PC-9 (cell line): ENCODE data around the gene SUMF1. TPM values are rescaled to one million over a fixed set of nuclear protein-coding genes. Genes with fewer than 3 reads are reported as not detected.

ENCODE experiments used
- BruUV-seq: library from RNA; stranded (reverse); fragments of 400-500 nt; replicated peaks from 2 replicates; lab custom pipeline; 2021; lab: Mats Ljungman, UMichigan
- CTCF ChIA-PET: fragments of 300-600 bp; sonication (Branson Sonifier 250); formaldehyde crosslinking; loops from one replicate; lab custom pipeline; 2022; ENCODE audit warnings: antibody characterized with exemption; lab: Charles Lee
- POLR2A ChIA-PET: fragments of 300-600 bp; sonication (Branson Sonifier 250); formaldehyde crosslinking; loops from one replicate; lab custom pipeline; 2022; ENCODE audit warnings: antibody characterized with exemption; ENCODE audit not compliant: unreplicated experiment; lab: Charles Lee
- DNase-seq, 2 experiments: peaks; one replicate each; pipeline versions ENCODE4 v3.0.0 to v3.0.0-alpha.2; 2015 to 2022; ENCODE audit warnings: mixed read lengths in 1 of 2
- H2AFZ ChIP-seq: fragments of 200-600 bp; sonication (generic); 2 replicates; pipeline ENCODE4 v1.8.1; 2017; ENCODE audit warnings: antibody characterized with exemption
- H3F3A ChIP-seq: fragments of 200-600 bp; sonication (generic); 2 replicates; pipeline ENCODE4 v1.8.1; 2017; ENCODE audit warnings: antibody characterized with exemption, mild to moderate bottlenecking, low read depth; ENCODE audit not compliant: insufficient read depth
- H3K27ac ChIP-seq: fragments of 200-600 bp; sonication (generic); 2 replicates; pipeline ENCODE4 v1.6.1; 2016; ENCODE audit warnings: mixed run types
- H3K27me3 ChIP-seq: fragments of 200-600 bp; sonication (generic); 2 replicates; pipeline ENCODE4 v1.6.1; 2016; ENCODE audit warnings: low read depth, mixed run types; ENCODE audit not compliant: insufficient read depth
- H3K36me3 ChIP-seq: fragments of 200-600 bp; sonication (generic); 2 replicates; pipeline ENCODE4 v1.6.1; 2016; ENCODE audit warnings: low read depth, mixed run types
- H3K4me1 ChIP-seq: fragments of 200-600 bp; sonication (generic); replicated peaks from 2 replicates; pipeline ENCODE4 v1.6.1; 2016; ENCODE audit warnings: mixed run types; ENCODE audit not compliant: insufficient read depth
- H3K4me2 ChIP-seq: fragments of 200-600 bp; sonication (generic); 2 replicates; pipeline ENCODE4 v1.6.1; 2017; ENCODE audit warnings: mixed run types
- H3K4me3 ChIP-seq: fragments of 200-600 bp; sonication (generic); 2 replicates; pipeline ENCODE4 v1.6.1; 2016; ENCODE audit warnings: mixed run types
- H3K79me2 ChIP-seq: fragments of 200-600 bp; sonication (generic); 2 replicates; pipeline ENCODE4 v1.6.1; 2017; ENCODE audit warnings: low read depth, mixed run types
- H3K9me2 ChIP-seq: fragments of 200-600 bp; sonication (generic); 2 replicates; pipeline ENCODE4 v1.8.1; 2017; ENCODE audit warnings: mild to moderate bottlenecking; ENCODE audit not compliant: insufficient read depth
- H3K9me3 ChIP-seq: fragments of 200-600 bp; sonication (generic); 2 replicates; pipeline ENCODE4 v1.8.1; 2016; ENCODE audit warnings: low read depth; ENCODE audit not compliant: insufficient read depth
- H4K20me1 ChIP-seq: fragments of 200-600 bp; sonication (generic); 2 replicates; pipeline ENCODE4 v1.8.1; 2017; ENCODE audit not compliant: insufficient read depth
- EZH2 ChIP-seq: fragments of 200-600 bp; sonication (generic); IDR thresholded peaks from 2 replicates; pipeline ENCODE4 v1.8.0; 2017; ENCODE audit warnings: antibody characterized with exemption, low read depth
- intact Hi-C: fragments of 100-400 bp; cut with micrococcal nuclease; formaldehyde crosslinking; loops from one replicate; pipeline ENCODE4 v1.10.0; 2022; ENCODE audit not compliant: unreplicated experiment
- total RNA-seq: library from RNA; stranded (reverse); gene quantifications from 2 replicates; pipeline ENCODE4 v1.2.3, GENCODE V29; 2021
- TF ChIP-seq, protein P1 (sequence below): fragments of 200-600 bp; sonication (generic); conservative IDR thresholded peaks from 2 replicates; pipeline ENCODE4 v1.6.1; 2017; ENCODE audit warnings: mixed run types, antibody characterized with exemption, mild to moderate bottlenecking, moderate library complexity

The SUMF1 gene
- total RNA-seq, 1 experiment from 2014 or later: 41.6 TPM

DNA sequence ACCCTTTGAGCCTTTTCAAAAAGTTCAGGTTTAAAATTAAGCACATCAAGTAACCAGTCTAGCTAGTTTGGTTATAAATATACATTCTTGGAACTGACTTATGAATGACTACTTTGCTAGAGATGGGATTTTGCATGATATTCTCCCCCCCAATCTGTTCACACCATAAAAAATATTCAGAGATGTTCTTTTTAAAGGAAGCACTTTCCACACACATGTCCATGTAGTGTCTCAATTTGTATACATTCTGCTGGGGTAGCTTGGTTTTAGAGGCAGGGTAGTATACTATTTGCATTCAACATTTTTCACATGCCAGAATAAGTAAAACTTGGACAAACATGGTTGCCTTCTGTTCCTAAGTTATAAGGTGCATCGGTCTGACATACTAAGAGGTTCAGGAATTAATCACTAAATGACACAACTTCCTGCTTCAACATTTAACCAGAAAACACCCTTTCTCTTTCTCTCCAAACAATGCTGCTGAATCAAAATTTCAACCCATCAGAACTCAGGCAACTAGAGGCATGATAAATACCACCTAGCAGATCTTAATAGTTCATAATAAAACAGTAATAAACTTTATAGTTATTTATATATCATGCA, 57.0 kb downstream of the SUMF1 start:
- TF ChIP-seq, protein P1, sequence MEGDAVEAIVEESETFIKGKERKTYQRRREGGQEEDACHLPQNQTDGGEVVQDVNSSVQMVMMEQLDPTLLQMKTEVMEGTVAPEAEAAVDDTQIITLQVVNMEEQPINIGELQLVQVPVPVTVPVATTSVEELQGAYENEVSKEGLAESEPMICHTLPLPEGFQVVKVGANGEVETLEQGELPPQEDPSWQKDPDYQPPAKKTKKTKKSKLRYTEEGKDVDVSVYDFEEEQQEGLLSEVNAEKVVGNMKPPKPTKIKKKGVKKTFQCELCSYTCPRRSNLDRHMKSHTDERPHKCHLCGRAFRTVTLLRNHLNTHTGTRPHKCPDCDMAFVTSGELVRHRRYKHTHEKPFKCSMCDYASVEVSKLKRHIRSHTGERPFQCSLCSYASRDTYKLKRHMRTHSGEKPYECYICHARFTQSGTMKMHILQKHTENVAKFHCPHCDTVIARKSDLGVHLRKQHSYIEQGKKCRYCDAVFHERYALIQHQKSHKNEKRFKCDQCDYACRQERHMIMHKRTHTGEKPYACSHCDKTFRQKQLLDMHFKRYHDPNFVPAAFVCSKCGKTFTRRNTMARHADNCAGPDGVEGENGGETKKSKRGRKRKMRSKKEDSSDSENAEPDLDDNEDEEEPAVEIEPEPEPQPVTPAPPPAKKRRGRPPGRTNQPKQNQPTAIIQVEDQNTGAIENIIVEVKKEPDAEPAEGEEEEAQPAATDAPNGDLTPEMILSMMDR: no peak
- no peak for TF ChIP-seq EZH2
- Histone ChIP-seq H3K4me1 (peaks cover 7% of the 10 kb centered on the region; the same call in 1 of the 2 replicates), H3F3A (no peaks in the 10 kb centered on the region), H2AFZ (no peak overlapping the region), H3K27ac (no peak overlapping the region), H3K27me3 (no peaks in the 10 kb centered on the region), H3K79me2 (no peaks in the 10 kb centered on the region), H3K36me3 (no peaks in the 10 kb centered on the region), H3K9me2 (no peaks in the 10 kb centered on the region), H3K4me2 (no peak overlapping the region), H4K20me1 (no peaks in the 10 kb centered on the region), H3K4me3 (no peak overlapping the region), H3K9me3 (no peaks in the 10 kb centered on the region)
- POLR2A ChIA-PET: no interaction called here
- intact Hi-C loops: no loop called here
- no TSS peak for BruUV-seq
- DNase-seq: no peak
- CTCF ChIA-PET: no interaction called here

DNA sequence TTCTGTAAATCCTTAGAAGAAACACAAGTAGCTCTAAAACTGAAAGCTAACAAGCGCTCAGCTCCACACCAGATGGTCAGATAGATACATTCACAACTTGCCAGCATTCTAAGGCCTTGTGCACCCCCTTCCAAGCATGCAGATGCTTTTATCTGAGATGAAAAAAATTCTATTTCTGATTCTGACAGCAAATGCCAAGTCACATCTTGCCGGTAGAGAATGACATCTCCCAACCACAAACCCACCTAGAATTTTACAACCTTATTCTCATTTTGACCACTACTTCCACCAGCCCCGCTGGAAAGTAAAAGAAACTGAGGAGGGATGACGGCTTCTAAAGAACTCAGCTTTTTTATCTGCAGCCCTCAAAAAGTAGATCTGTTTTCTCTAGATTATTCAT, 57.7 kb downstream of the SUMF1 start:
- no peaks in the 10 kb centered on the region for H3K36me3 ChIP-seq
- no peaks in the 10 kb centered on the region for H3K9me3 ChIP-seq
- intact Hi-C loops: no loop called here
- BruUV-seq: no TSS peak
- no peak for DNase-seq
- H2AFZ ChIP-seq: no peak overlapping the region
- TF ChIP-seq, protein P1: no peak
- no peak for TF ChIP-seq EZH2
- no peaks in the 10 kb centered on the region for H3F3A ChIP-seq
- H3K27me3 ChIP-seq: no peaks in the 10 kb centered on the region
- no peak overlapping the region for H3K4me3 ChIP-seq
- H3K79me2 ChIP-seq: no peaks in the 10 kb centered on the region
- no peak overlapping the region for H3K4me2 ChIP-seq
- H4K20me1 ChIP-seq: no peaks in the 10 kb centered on the region
- ChIA-PET CTCF (no interaction called here), POLR2A (no interaction called here)
- H3K4me1 ChIP-seq: peaks cover 7% of the 10 kb centered on the region; the same call in 1 of the 2 replicates
- H3K9me2 ChIP-seq: no peaks in the 10 kb centered on the region
- H3K27ac ChIP-seq: no peak overlapping the region

DNA sequence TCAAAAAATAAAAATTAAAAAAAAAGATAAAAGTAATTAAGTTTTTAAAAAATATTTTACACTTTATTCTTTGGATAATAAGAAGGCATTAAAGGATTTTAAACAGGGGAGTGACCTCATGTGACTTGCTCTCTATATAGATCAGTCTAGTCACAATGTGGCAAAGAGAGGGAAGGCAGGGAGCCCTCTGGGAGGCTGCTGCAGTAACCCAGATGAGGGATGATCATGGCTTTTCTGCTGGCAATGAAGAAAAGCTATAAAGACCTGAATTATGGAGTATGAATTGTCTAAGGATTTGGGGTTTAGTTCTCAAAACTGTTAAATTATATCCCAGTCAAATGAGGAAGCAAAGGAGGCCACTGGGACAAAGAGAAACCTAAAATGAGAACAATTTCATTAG, 58.1 kb downstream of the SUMF1 start:
- Histone ChIP-seq H3K9me2 (no peaks in the 10 kb centered on the region), H3K27ac (no peak overlapping the region), H2AFZ (no peak overlapping the region), H3K9me3 (no peaks in the 10 kb centered on the region), H3K4me1 (peaks cover 6% of the 10 kb centered on the region; the same call in 1 of the 2 replicates), H3K36me3 (no peaks in the 10 kb centered on the region), H3K79me2 (no peaks in the 10 kb centered on the region), H3K4me3 (no peak overlapping the region), H3F3A (no peaks in the 10 kb centered on the region), H3K27me3 (no peaks in the 10 kb centered on the region), H4K20me1 (no peaks in the 10 kb centered on the region), H3K4me2 (no peak overlapping the region)
- no TSS peak for BruUV-seq
- DNase-seq: no peak
- TF ChIP-seq, protein P1: no peak
- no peak for TF ChIP-seq EZH2
- CTCF ChIA-PET: no interaction called here
- intact Hi-C loops: no loop called here
- POLR2A ChIA-PET: no interaction called here
